Kidney glomerular epithelial cell (primary cell): ENCODE results near the gene PKN3.
"Not testable (repeated sequence)": the region's sequence is repeated elsewhere in the genome, so short reads cannot be mapped to it uniquely, and the experiment has no call there.

Source experiments
- DNase-seq: peaks from one replicate; lab custom pipeline; 2025; lab: John Stamatoyannopoulos, UW

PKN3 gene

DNA sequence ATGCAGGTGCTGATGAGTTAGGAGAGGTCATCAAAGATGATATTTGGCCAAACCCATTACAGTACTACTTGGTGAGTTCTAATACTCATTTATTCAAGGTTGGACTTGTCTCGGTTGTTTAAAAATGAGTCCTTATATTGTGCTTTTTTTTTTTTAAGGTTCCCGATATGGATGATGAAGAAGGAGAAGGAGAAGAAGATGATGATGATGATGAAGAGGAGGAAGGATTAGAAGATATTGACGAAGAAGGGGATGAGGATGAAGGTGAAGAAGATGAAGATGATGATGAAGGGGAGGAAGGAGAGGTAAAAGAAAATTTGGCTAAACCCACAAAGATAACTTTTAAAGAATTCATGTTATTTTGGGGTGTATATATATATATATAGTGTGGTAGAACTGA lies 8.6 kb upstream of the PKN3 start:
- DNase-seq = not testable (repeated sequence)

DNA sequence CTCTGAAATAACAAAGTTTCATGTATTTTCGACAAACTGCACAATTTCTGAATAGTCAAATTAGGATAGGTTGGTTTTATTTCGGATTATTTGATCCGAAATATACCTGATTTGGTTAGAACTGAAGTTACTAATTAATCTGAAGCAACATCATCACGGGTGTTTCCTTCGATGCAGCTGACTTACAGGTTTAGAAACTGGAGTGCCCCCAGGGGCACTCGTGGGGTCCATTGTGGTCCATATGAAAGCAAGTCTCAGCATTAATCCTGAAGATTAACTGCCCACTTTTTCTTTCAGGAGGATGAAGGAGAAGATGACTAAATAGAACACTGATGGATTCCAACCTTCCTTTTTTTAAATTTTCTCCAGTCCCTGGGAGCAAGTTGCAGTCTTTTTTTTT lies 8.0 kb upstream of the PKN3 start:
- DNase-seq = no peak

DNA sequence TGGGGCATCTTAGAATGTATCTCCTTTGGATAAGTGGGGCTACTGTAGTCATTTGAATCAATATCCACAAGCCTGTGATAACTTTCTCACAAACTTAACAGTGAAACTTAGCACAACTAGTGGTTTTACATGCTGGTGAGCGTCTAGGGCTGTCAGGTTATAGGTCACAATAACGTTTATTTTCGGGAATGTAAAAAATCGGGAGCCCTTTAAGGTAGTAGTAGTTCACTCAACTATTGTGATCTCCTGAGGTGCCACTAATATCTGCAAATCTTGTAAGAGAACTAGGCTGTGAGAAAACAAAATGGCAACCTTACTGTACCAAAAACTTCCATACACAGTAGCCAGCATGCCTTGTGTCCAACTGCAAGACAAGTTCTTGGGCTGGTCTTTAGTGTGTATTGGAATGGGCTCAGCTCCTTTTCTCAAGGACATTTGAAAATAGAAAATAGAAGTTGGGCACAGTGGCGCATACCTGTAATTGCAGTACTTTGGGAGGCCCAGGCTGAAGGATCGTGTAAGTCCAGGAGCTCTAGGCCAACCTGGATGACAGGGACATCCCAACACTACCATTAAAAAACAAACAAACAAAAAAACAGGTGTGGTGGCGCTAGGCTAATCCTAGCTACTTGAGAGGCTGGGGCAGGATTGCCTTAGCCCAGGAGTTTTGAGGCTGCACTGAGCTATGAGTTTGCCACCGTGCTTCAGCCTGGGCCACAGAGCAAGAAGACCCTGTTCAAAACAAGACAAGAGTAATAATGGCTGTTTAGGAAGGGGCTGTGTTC lies 5.2 kb upstream of the PKN3 start:
- DNase-seq = no peak

DNA sequence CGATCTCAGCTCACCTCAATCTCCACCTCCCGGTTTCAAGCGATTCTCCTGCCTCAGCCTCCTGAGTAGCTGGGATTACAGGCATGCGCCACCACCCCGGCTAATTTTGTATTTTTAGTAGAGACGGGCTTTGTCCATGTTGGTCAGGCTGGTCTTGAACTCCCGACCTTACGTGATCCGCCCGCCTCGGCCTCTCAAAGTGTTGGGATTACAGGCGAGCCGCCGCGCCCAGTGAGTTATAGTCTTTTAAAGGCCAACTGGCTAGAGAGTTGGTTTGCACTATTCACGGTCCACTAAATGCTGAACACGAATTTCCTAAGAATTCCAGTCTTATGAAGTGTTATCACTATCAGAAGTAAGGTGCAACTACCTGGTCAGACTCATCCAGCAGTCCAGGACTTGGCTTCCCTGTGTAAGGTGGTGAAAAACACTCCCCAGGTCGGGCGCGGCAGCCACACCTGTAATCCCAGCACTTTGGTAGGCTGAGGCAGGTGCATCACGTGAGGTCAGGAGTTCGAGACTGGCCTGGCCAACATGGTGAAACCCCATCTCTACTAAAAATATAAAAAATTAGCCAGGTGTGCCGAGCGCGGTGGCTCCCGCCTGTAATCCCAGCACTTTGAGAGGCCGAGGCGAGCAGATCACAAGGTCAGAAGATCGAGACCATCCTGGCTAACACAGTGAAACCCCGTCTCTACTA lies 3.1 kb upstream of the PKN3 start:
- DNase-seq = not testable (repeated sequence)

DNA sequence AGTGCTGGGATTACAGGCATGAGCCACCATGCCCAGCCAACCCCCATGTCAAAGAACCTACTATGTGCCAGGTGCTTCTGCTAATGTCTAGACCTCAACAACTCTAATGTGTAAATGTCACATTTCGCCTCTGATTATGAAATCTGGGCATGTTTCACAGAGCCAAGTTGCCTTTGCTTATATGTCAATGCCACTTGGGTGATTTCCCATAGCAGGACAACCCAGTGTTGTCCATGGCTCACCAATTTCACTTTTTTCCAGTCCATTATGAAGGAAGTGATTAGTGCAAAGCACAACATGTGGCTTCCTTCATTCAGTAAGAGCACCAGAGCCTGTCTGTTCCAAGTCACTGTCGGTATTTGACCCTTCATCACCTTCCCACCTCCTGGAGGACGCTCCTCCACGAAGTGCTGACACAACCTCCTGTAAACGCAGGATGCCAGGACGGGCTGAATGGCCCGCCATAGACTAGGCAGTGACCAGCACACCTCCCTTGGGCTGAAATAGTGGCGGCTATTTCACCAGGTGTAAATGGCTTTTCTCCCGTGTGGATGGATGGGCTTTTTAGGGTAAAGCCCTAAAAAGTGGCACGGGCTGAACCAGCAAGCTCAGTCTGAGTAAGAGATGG lies 962 bp upstream of the PKN3 start:
- no peak for DNase-seq

DNA sequence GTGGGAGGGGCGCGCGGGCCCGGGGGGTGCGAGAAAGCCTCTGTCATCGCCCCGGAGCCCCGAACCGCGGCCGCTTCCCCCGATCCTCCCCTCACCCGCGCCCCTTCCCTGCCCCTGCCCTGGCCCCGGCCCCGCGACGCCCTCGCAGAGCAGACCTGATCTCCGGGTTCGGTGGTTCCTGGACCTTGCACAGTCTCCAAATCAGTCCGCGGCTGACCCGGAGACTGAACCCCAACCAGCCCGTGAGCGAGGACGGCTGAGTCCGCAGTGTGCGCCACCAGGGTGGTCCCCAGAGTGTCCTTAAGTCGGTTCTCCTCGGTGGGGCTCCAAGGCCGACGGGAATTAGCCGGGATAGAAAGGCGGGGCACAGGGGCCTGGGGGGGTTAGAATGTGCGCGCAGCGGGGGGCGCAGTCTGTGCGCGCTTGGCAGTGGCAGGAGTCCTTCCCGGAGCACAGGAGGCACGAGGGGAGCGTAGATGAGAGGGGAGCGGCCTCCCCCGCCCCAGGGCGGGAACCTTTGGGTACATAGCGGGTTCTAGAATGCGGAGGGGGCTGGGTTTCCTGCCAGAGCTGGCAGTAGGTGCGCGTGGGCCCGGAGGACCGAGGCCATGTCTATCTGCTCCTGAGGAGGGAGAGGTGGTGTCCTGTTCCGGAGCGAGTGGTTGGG lies 779 bp downstream of the PKN3 start:
- no peak for DNase-seq

DNA sequence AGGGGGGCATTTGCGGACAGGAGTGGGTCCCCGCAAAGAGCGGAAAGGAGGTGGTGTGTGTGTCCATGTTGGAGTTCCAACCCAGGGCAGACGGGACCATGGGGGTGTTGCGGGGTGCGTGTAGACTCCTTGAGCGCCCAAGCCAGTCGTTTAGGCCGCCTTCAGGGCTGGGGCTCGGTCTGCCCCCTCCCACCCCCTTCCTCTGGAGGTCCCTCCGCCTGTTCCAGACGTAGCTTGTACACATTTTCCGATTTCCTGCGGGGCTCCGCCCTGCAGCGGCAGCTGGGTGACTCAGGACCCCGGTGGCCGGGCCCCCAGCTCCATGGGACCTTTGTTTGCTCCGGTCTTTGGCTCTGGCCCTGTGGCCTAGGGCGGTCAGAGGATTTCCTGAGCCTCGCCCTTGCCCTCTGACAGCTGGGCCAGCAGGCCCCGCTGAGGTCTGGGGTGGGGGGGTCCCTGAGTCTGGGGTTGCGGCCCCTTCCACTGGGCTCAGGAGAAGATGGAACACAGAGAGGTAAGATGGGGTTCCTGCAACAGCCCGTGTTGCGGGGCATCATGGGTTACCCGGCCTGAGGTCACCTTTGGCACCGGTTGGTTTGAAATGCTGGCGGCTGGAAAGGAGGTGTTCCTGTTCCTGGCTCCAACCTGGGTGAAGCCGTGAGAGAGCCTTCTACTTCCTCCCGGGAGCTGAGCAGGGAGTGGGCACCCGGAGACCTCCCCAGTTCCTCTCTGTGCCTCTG lies 1.5 kb downstream of the PKN3 start:
- DNase-seq = no peak

DNA sequence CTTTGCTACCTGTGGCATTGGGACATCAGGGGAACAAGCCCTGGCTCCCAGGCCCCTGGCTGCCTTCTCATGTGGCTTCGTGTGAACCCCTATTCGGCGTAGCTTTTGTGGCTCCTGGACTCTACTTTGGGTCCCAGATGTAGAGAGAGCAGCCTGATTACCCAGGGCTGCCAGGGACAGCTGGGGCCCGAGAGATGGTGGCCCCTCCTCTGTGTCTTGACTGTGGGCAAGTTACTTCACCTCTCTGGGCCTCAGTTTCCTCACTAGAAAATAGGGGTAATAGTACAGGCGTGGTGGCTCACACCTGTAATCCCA lies 2.0 kb downstream of the PKN3 start:
- DNase-seq = no peak

DNA sequence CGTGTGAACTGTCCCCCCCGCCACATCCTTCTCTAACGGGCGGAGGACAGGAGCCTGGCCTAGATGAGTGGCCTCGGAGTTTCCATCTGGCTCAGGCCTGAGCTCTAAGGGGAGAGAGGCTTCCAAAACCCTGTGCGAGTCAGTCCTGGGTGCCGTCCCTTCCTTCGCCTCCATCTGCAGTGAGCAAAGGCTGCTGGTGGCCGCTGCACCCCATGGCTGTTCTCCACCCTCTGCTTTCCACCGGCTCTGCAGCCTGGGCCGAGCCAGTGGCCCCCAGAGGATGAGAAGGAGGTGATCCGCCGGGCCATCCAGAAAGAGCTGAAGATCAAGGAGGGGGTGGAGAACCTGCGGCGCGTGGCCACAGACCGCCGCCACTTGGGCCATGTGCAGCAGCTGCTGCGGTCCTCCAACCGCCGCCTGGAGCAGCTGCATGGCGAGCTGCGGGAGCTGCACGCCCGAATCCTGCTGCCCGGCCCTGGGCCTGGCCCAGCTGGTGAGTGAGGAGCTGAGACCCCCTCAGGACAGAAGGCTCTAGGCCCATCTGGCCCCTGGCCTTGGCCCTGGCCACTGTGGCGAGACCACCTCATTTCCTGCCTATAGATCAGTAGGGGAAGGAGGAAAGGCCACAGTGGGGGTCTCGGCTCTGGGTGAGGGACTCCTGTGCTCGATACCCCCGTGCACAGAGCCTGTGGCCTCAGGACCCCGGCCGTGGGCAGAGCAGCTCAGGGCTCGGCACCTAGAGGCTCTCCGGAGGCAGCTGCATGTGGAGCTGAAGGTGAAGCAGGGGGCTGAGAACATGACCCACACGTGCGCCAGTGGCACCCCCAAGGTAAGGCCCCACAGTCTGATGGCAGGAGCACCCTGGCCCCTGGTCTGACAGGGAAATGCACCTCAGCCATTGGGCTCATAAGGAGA lies 3.0 kb downstream of the PKN3 start:
- no peak for DNase-seq

DNA sequence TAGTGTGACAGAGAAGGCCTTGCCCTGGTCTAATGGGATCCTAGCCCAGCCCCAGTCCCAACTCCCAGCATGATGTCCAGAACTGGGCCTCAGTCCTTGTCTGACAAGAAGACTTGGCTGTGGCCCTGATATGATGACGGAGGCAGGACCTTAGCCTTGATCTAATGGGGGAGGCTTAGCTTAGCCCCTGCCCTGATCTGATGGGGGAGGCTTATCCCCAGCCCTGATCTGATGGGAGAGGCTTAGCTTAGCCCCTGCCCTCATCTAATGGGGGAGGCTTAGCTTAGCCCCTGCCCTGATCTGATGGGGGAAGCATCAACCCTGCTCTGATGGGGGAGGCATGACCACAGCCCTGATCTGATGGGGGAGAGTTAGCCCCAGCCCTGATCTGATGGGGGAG lies 3.7 kb downstream of the PKN3 start:
- no peak for DNase-seq

DNA sequence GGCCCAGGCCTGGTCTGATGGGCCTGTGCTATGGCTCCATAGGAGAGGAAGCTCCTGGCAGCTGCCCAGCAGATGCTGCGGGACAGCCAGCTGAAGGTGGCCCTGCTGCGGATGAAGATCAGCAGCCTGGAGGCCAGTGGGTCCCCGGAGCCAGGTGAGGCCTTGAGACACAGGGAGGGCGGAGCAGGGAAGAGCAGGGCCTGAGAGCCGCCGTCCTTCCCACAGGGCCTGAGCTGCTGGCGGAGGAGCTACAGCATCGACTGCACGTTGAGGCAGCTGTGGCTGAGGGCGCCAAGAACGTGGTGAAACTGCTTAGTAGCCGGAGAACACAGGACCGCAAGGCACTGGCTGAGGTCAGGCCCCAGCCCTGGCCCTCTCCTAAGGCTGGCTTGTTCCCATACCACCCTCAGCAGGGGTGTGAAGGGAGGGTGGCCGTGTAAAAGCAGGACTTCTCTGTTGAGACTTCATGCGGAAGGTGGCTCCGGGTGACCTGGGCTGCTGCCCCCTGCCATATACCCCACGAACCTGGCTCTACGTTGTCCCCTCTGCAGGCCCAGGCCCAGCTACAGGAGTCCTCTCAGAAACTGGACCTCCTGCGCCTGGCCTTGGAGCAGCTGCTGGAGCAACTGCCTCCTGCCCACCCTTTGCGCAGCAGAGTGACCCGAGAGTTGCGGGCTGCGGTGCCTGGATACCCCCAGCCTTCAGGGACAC lies 4.5 kb downstream of the PKN3 start:
- no peak for DNase-seq

DNA sequence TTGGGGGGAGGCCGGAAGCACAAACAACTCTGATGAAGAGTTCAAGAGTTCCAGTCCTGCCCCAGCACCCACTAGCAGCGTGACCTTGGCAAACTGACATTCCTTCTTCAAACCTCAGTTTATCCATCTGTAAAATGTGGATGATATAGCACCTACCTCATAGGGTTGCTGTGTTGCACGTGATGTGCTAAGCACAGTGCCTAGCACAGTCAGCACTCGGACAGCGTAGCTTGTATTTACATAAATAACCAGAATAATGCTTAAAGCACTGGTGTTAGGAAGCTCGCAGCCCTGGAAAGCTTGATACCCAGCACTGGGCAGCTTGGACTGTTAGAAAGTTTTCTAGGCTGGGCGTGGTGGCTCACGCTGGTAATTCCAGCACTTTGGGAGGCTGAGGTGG lies 5.1 kb downstream of the PKN3 start:
- no peak for DNase-seq

DNA sequence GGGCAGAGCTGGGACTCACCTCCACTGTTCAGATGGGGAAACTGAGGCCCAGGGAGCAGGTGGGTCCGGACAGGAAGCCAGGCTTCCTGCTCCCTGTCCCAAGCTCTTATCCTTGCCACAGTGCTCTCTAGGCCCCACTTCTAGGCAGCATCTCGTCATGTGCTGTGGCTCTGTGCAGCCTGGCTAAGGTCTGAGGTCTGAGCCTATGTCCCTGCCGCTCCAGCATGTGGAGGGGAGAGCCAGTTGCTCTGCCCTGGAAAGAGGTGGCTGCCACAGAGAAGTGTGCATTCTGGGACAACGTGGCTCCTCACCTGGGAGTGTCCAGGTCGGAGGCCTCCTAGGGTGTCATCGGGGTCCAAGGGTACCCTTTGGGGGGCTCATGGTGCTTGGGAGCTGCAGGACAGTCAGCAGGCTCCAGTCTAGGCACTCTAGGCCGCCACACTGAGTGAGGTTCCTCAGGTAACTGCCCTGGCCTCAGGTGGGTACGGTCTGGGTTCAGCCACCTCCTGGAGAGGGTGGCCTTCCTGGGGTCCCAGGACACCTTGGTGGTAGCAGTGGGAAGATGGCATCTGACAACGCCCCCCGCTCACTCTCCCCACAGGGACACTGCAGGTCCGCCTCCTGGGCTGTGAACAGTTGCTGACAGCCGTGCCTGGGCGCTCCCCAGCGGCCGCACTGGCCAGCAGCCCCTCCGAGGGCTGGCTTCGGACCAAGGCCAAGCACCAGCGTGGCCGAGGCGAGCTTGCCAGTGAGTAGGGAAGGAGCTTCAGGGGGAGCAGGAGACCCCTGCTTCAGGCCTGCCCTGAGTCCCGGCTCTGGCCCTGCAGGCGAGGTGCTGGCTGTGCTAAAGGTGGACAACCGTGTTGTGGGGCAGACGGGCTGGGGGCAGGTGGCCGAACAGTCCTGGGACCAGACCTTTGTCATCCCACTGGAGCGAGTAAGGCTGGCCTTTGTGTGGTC lies 10.4 kb downstream of the PKN3 start:
- DNase-seq = no peak

DNA sequence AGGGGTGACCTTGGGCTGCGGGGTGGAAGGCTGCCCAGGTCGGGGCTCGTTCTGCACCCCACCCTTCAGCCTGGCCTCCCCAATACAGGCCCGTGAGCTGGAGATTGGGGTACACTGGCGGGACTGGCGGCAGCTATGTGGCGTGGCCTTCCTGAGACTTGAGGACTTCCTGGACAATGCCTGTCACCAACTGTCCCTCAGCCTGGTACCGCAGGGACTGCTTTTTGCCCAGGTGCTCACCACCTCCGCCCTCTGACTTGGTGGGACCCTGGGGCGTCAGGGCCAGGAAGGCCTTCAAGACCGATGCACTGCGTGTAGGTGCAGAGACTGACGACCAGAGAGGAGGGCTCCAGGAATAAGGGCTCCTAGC lies 11.1 kb downstream of the PKN3 start:
- no peak for DNase-seq

DNA sequence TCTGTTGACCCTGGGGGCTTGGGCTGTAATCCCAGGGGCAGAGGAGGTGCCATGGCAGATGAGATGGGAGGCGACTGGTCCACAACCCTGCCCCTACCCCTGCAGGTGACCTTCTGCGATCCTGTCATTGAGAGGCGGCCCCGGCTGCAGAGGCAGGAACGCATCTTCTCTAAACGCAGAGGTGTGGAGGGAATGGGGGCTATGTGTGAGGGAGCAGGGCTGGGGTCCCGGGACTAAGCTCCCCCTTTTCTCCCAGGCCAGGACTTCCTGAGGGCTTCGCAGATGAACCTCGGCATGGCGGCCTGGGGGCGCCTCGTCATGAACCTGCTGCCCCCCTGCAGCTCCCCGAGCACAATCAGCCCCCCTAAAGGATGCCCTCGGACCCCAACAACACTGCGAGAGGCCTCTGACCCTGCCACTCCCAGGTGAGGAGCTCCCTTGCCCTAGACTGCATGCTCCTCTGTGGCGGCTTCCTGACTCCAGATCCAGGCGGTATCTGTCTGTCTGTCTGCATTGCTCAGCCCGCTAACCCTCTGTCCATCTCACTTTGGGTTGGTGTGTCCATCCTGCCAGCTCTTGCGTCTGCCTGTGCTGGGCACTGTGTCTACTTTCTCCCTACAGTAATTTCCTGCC lies 11.8 kb downstream of the PKN3 start:
- DNase-seq = no peak

DNA sequence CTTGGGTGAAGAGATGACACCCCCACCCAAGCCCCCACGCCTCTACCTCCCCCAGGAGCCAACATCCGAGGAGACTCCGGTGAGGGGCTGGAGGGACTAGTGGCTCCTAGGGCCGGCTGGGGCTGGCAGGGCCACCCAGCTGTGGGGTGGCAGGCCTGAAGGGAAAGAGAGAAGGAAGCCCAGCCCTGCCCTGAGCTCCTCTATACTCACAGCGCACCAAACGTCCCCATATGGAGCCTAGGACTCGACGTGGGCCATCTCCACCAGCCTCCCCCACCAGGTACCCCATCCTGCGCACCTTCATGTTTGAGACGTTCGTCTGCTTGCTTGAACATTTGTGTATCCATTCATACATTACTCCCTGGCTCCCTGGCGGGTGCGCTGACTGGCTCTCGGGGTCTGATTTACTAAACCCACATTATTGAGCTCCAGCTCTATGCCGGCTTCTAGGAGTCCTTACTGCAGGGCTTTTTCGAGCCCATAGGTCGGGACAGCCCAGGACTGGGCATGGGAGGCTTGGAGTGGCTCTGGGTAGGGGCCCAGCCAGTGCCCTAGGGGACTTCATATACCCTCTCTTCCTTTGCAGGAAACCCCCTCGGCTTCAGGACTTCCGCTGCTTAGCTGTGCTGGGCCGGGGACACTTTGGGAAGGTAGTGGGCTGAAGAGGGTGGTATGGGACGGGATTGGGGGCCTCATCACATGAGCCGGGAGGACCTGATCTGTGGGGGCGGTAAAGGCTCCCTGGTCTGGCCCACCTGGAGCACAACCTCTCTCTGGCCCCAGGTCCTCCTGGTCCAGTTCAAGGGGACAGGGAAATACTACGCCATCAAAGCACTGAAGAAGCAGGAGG lies 12.5 kb downstream of the PKN3 start:
- no peak for DNase-seq

DNA sequence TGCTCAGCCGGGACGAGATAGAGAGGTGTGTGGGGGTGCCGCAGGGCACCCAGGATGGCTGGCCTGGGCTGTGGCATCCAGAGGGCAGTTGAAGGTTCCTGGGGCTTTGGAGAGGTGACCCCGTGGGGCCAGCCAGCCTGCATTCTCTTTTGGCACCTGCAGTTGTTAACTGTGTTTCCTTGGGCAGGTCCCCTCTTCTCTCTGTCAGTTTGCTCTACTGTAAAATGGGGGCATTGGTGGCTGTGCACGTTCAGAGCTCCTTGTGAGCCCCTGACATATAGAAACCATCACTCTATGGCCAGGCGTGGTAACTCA lies 13.1 kb downstream of the PKN3 start:
- DNase-seq = no peak

DNA sequence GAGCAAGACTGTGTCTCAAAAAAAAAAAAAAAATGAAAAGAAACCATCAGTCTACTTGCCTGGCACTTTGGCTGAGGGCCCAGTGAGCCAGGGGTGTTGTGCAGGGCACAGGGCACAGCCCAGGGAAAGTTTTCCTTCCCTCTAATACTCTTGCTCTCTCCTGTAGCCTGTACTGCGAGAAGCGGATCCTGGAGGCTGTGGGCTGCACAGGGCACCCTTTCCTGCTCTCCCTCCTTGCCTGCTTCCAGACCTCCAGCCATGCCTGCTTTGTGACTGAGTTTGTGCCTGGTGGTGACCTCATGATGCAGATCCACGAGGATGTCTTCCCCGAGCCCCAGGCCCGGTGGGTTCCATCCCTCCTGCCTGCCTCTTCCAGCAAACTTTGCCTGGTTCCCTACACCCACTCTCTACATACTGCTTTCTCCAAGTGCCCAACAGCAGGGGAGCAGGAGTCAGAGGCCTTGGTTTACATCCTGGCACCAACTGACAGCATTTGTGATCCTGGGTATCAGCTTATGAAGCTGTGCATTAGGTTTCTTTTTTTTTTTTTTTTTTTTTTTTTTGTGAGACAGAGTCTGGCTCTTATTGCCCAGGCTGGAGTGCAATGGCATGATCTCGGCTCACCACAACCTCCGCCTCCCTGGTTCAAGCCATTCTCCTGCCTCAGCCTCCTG lies 14.4 kb downstream of the PKN3 start:
- DNase-seq = no peak
